Suprapubic skin (tissue), 3 donors: ENCODE measurements around the gene PCCB.

Experiments
- POLR2AphosphoS5 ChIP-seq, 3 donors: sonication (generic); formaldehyde crosslinking; IDR thresholded peaks; one replicate each; pipeline ENCODE4 v1.6.1; 2017; ENCODE audit warnings: antibody characterized with exemption in 3 of 3
- TF ChIP-seq, protein P1 (sequence below), 2 donors: fragments of 200-600 bp in 1 of 2; fragments of 450-650 bp in 1 of 2; sonication (generic) in 1 of 2; IDR thresholded peaks; one replicate each; pipeline ENCODE4 v1.5.1; 2016 to 2019; ENCODE audit warnings: antibody characterized with exemption in 2 of 2, mild to moderate bottlenecking in 1 of 2, moderate library complexity in 1 of 2

DNA sequence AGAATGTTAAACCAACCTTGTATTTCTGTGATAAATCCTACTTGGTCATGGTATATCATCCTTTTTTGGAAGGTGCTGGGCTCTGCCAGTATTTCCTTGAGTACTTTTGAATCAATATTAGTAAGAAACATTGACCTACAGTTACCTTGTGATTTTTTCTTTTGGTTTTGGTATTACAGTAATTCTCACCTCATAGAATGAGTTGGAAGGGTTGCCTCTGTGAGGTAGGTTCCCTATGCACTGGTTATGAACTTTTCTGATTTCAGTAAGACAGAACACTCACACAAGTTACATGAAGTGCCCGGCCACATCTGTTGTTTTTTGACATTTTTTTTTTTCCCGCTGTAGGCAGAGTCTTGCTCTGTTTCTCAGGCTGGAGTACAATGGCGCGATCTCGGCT is 20.0 kb downstream of the PCCB start:
- TF ChIP-seq, protein P1, sequence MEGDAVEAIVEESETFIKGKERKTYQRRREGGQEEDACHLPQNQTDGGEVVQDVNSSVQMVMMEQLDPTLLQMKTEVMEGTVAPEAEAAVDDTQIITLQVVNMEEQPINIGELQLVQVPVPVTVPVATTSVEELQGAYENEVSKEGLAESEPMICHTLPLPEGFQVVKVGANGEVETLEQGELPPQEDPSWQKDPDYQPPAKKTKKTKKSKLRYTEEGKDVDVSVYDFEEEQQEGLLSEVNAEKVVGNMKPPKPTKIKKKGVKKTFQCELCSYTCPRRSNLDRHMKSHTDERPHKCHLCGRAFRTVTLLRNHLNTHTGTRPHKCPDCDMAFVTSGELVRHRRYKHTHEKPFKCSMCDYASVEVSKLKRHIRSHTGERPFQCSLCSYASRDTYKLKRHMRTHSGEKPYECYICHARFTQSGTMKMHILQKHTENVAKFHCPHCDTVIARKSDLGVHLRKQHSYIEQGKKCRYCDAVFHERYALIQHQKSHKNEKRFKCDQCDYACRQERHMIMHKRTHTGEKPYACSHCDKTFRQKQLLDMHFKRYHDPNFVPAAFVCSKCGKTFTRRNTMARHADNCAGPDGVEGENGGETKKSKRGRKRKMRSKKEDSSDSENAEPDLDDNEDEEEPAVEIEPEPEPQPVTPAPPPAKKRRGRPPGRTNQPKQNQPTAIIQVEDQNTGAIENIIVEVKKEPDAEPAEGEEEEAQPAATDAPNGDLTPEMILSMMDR (IDR thresholded peaks at IDR 0.05) = no peak
- no peak for TF ChIP-seq POLR2AphosphoS5 (IDR thresholded peaks at IDR 0.05)
